ENCODE results near the gene PTTG1IP.

DNA sequence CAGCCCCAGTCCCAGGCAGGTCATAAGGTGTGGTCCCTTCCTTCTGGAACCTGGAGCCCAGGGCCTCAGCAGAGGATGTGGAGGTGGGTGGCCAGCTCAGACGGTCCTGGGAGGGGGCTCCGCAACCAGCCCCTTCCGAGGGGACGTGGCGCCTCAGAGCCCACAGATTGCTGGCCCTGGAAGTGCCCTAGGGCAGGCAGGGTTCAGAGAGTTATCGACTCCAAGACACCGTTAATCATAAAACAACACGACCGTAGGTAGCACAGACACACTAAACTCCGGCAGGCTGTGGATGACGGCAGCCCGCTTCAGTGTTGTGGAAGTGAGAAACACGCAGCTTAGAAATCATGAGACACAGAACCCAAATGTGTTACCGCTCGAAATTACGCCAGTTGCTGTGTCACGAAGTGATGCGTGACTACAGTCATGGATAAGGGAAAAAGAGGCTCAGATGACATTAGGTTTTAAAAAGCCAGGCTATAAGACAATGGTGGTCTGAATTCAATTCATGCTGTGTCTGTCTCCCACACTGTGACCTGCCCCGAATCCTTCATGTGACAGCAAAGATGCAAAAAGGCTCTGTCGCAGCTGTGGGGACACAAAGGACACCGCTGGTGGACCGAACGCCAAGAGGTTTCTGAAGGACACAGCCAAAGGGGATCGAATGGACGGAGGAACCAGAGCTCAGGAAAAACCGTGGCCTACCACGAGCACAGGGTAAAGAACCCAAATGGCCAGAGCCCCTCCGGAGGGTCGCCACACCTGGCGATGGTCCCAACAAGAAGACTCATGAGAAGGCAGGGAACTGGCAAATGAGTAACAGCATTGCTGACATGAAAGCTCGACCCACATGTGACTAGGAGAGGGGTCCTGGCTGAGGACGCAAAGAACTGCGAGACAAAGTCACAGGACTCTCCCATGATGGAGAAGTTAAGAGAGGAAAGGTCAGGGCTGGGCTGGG is 53.9 kb downstream of the PTTG1IP start:
- TF ChIP-seq CTCF (conservative IDR thresholded peaks at IDR 0.05; ENCODE audit: low read depth, low read length) (no peak), POLR2A (IDR thresholded peaks at IDR 0.05; ENCODE audit: low read depth, low read length) (no peak), NFE2L2 (IDR thresholded peaks at IDR 0.05; ENCODE audit: low read depth, low read length) (no peak), BHLHE40 (IDR thresholded peaks at IDR 0.05; ENCODE audit: low read depth, low read length) (no peak), RAD21 (IDR thresholded peaks at IDR 0.05; ENCODE audit: low read length) (no peak), MAFK (IDR thresholded peaks at IDR 0.05; ENCODE audit: low read depth, low read length) (no peak), MXI1 (IDR thresholded peaks at IDR 0.05; ENCODE audit: borderline replicate concordance, low read depth, low read length) (no peak), SMC3 (IDR thresholded peaks at IDR 0.05; ENCODE audit: low read depth, low read length) (no peak), CHD1 (IDR thresholded peaks at IDR 0.05; ENCODE audit: low read depth, low read length) (no peak), MAZ (IDR thresholded peaks at IDR 0.05; ENCODE audit: borderline replicate concordance, low read depth, low read length) (no peak)
- TF ChIP-seq, protein P1, sequence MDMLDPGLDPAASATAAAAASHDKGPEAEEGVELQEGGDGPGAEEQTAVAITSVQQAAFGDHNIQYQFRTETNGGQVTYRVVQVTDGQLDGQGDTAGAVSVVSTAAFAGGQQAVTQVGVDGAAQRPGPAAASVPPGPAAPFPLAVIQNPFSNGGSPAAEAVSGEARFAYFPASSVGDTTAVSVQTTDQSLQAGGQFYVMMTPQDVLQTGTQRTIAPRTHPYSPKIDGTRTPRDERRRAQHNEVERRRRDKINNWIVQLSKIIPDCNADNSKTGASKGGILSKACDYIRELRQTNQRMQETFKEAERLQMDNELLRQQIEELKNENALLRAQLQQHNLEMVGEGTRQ (IDR thresholded peaks at IDR 0.05; ENCODE audit: low read depth, low read length), result no peak
- TF ChIP-seq, protein P2, sequence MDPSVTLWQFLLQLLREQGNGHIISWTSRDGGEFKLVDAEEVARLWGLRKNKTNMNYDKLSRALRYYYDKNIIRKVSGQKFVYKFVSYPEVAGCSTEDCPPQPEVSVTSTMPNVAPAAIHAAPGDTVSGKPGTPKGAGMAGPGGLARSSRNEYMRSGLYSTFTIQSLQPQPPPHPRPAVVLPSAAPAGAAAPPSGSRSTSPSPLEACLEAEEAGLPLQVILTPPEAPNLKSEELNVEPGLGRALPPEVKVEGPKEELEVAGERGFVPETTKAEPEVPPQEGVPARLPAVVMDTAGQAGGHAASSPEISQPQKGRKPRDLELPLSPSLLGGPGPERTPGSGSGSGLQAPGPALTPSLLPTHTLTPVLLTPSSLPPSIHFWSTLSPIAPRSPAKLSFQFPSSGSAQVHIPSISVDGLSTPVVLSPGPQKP (IDR thresholded peaks at IDR 0.05; ENCODE audit: borderline replicate concordance, low read depth, low read length), result no peak

Data from IMR-90 (cell line).